ENCODE data around the gene MATR3. TPM values are rescaled to one million over a fixed set of nuclear protein-coding genes. Genes with fewer than 3 reads are reported as not detected.

Gene MATR3
- total RNA-seq, 1 experiment from 2014 or later: 194 TPM

- Histone ChIP-seq H3K27me3 (replicated peaks; ENCODE audit: control insufficient read depth, insufficient read depth, low read length) (no peaks in the 10 kb centered on the region), H3K36me3 (ENCODE audit: control insufficient read depth, insufficient read depth, low read length) (no peaks in the 10 kb centered on the region; the same call in 1 of the 2 replicates), H3K4me3 (ENCODE audit: low read depth, low read length) (no peak overlapping the region), H3K4me1 (no peaks in the 10 kb centered on the region), H3K9me3 (no peaks in the 10 kb centered on the region; the same call in 1 of the 2 replicates)
- Mint-ChIP-seq H3K27ac (ENCODE audit: unreplicated experiment) (no peak overlapping the region), H3K4me3 (ENCODE audit: unreplicated experiment) (no peak overlapping the region), H3K9me3 (ENCODE audit: unreplicated experiment) (no peaks in the 10 kb centered on the region), H3K4me1 (ENCODE audit: low read depth, unreplicated experiment) (no peaks in the 10 kb centered on the region), H3K36me3 (ENCODE audit: insufficient read depth, unreplicated experiment) (peaks cover 29% of the 10 kb centered on the region), H3K27me3 (ENCODE audit: insufficient read depth, unreplicated experiment) (no peaks in the 10 kb centered on the region)
- intact Hi-C loops (cut with micrococcal nuclease; ENCODE audit: unreplicated experiment): no loop called here
- ChIA-PET CTCF (interaction anchor here (1.5 kb wide), 1 partner anchor 33 kb away, joined by 4 read pairs; the partner anchor contains the start of gene PAIP2), POLR2A (interaction anchor here (1.1 kb wide), 1 partner anchor 8 kb away, joined by 3 read pairs; the partner anchor contains the start of gene SLC23A1)
- DNase-seq: no peak
- no peak for TF ChIP-seq CTCF (IDR thresholded peaks at IDR 0.05; ENCODE audit: insufficient read depth in 1 of 2, low read depth in 1 of 2, low read length in 1 of 2, severe bottlenecking in 1 of 2, unreplicated experiment in 1 of 2)
- no TSS peak for BruUV-seq (replicated peaks)
These were observed 81.4 kb downstream of the MATR3 start for GRCh38 chr5:139374909-139375308.

GRCh38 chr5:139376364-139376763, 82.8 kb downstream of the MATR3 start:
- POLR2A ChIA-PET: no interaction called here
- H3K27me3 Mint-ChIP-seq (ENCODE audit: insufficient read depth, unreplicated experiment): no peaks in the 10 kb centered on the region
- intact Hi-C loops (cut with micrococcal nuclease; ENCODE audit: unreplicated experiment): no loop called here
- H3K36me3 Mint-ChIP-seq (ENCODE audit: insufficient read depth, unreplicated experiment): peaks cover 32% of the 10 kb centered on the region
- no peaks in the 10 kb centered on the region; the same call in 1 of the 2 replicates for H3K36me3 ChIP-seq (ENCODE audit: control insufficient read depth, insufficient read depth, low read length)
- H3K4me3 ChIP-seq (ENCODE audit: low read depth, low read length): no peak overlapping the region
- no peak for DNase-seq
- H3K4me1 Mint-ChIP-seq (ENCODE audit: low read depth, unreplicated experiment): no peaks in the 10 kb centered on the region
- H3K27ac Mint-ChIP-seq (ENCODE audit: unreplicated experiment): no peak overlapping the region
- no peaks in the 10 kb centered on the region for H3K4me1 ChIP-seq
- H3K9me3 Mint-ChIP-seq (ENCODE audit: unreplicated experiment): no peaks in the 10 kb centered on the region
- no peaks in the 10 kb centered on the region; the same call in 1 of the 2 replicates for H3K9me3 ChIP-seq
- no TSS peak for BruUV-seq (replicated peaks)
- CTCF ChIA-PET: no interaction called here
- no peaks in the 10 kb centered on the region for H3K27me3 ChIP-seq (replicated peaks; ENCODE audit: control insufficient read depth, insufficient read depth, low read length)
- no peak overlapping the region for H3K4me3 Mint-ChIP-seq (ENCODE audit: unreplicated experiment)
- no peak for TF ChIP-seq CTCF (IDR thresholded peaks at IDR 0.05; ENCODE audit: insufficient read depth in 1 of 2, low read depth in 1 of 2, low read length in 1 of 2, severe bottlenecking in 1 of 2, unreplicated experiment in 1 of 2)

- Mint-ChIP-seq H3K27me3 (ENCODE audit: insufficient read depth, unreplicated experiment) (no peaks in the 10 kb centered on the region), H3K4me3 (ENCODE audit: unreplicated experiment) (no peak overlapping the region), H3K4me1 (ENCODE audit: low read depth, unreplicated experiment) (peaks cover 5% of the 10 kb centered on the region), H3K36me3 (ENCODE audit: insufficient read depth, unreplicated experiment) (peaks cover 32% of the 10 kb centered on the region), H3K9me3 (ENCODE audit: unreplicated experiment) (no peaks in the 10 kb centered on the region), H3K27ac (ENCODE audit: unreplicated experiment) (no peak overlapping the region)
- H3K4me1 ChIP-seq: peaks cover 4% of the 10 kb centered on the region
- no peaks in the 10 kb centered on the region; the same call in 1 of the 2 replicates for H3K36me3 ChIP-seq (ENCODE audit: control insufficient read depth, insufficient read depth, low read length)
- H3K27me3 ChIP-seq (replicated peaks; ENCODE audit: control insufficient read depth, insufficient read depth, low read length): no peaks in the 10 kb centered on the region
- H3K9me3 ChIP-seq: no peaks in the 10 kb centered on the region; the same call in 1 of the 2 replicates
- H3K4me3 ChIP-seq (ENCODE audit: low read depth, low read length): no peak overlapping the region
- ChIA-PET CTCF (no interaction called here), POLR2A (no interaction called here)
- intact Hi-C loops (cut with micrococcal nuclease; ENCODE audit: unreplicated experiment): no loop called here
- BruUV-seq (replicated peaks): no TSS peak
- DNase-seq: no peak
- no peak for TF ChIP-seq CTCF (IDR thresholded peaks at IDR 0.05; ENCODE audit: insufficient read depth in 1 of 2, low read depth in 1 of 2, low read length in 1 of 2, severe bottlenecking in 1 of 2, unreplicated experiment in 1 of 2)
These were observed 83.7 kb downstream of the MATR3 start for GRCh38 chr5:139377226-139377625.

Measured in Caco-2 (cell line).